ENCODE results near the gene PAPOLG.

PAPOLG gene

GRCh38 chr2:60728855-60729254 lies 27.2 kb upstream of the PAPOLG start:
- H3K27ac ChIP-seq = no peak overlapping the region
- no peak for TF ChIP-seq Cebpa-rat (IDR thresholded peaks at IDR 0.05)
- H3K9me3 ChIP-seq (replicated peaks in 1 of 11) = peaks cover 4 to 10% (median 7%) of the 10 kb centered on the region in 11 experiments; a peak in 18 of 22 replicates
- no peak overlapping the region for H3K4me3 ChIP-seq
- no peaks in the 10 kb centered on the region for H3K4me1 ChIP-seq
- 0 out of 22 replicates have a peak, but pooled peaks cover 0 to under 1% (median 0%) of the 10 kb centered on the region in 11 experiments for H3K27me3 ChIP-seq
- no peak overlapping the region for H3K4me2 ChIP-seq
- H3K36me3 ChIP-seq = no peaks in the 10 kb centered on the region
- H3K9ac ChIP-seq = no peak overlapping the region
- no peaks in the 10 kb centered on the region for H4K20me1 ChIP-seq

GRCh38 chr2:60735496-60736250 lies 20.4 kb upstream of the PAPOLG start:
- Histone ChIP-seq H3K27ac (no peak overlapping the region), H4K20me1 (no peaks in the 10 kb centered on the region), H3K36me3 (no peaks in the 10 kb centered on the region), H3K4me3 (no peak overlapping the region), H3K27me3 (peaks cover 21 to 36% (median 26%) of the 10 kb centered on the region in 11 experiments), H3K4me2 (no peak overlapping the region), H3K9me3 (replicated peaks in 1 of 11) (peaks cover 0 to 9% (median 5%) of the 10 kb centered on the region in 11 experiments; a peak in 11 of 22 replicates), H3K9ac (no peak overlapping the region), H3K4me1 (no peaks in the 10 kb centered on the region)
- no peak for TF ChIP-seq Cebpa-rat (IDR thresholded peaks at IDR 0.05)

- Histone ChIP-seq H3K4me1 (no peaks in the 10 kb centered on the region), H4K20me1 (no peaks in the 10 kb centered on the region), H3K27ac (no peak overlapping the region), H3K36me3 (no peaks in the 10 kb centered on the region), H3K4me2 (no peak overlapping the region), H3K9me3 (replicated peaks in 1 of 11) (peaks cover 0 to 9% (median 5%) of the 10 kb centered on the region in 11 experiments; a peak in 11 of 22 replicates), H3K9ac (no peak overlapping the region), H3K4me3 (no peak overlapping the region), H3K27me3 (peaks cover 21 to 36% (median 26%) of the 10 kb centered on the region in 11 experiments)
- no peak for TF ChIP-seq Cebpa-rat (IDR thresholded peaks at IDR 0.05)
These were observed 17.4 kb upstream of the PAPOLG start for GRCh38 chr2:60738679-60739078.

- Histone ChIP-seq H3K9ac (no peak overlapping the region), H3K27ac (no peak overlapping the region), H3K36me3 (no peaks in the 10 kb centered on the region), H3K4me3 (no peak overlapping the region), H3K4me1 (no peaks in the 10 kb centered on the region), H3K27me3 (peaks cover 21 to 33% (median 26%) of the 10 kb centered on the region in 11 experiments), H3K4me2 (no peak overlapping the region), H3K9me3 (replicated peaks in 1 of 11) (peaks cover 0 to 9% (median 5%) of the 10 kb centered on the region in 11 experiments; a peak in 11 of 22 replicates), H4K20me1 (no peaks in the 10 kb centered on the region)
- no peak for TF ChIP-seq Cebpa-rat (IDR thresholded peaks at IDR 0.05)
These were observed 16.9 kb upstream of the PAPOLG start for GRCh38 chr2:60739156-60739555.

GRCh38 chr2:60741576-60741975 lies 14.5 kb upstream of the PAPOLG start:
- H4K20me1 ChIP-seq = no peaks in the 10 kb centered on the region
- TF ChIP-seq Cebpa-rat (IDR thresholded peaks at IDR 0.05) = no peak
- H3K4me3 ChIP-seq = no peak overlapping the region
- H3K4me2 ChIP-seq = no peak overlapping the region
- peaks cover 9 to 18% (median 14%) of the 10 kb centered on the region in 10 experiments for H3K4me1 ChIP-seq
- no peaks in the 10 kb centered on the region for H3K36me3 ChIP-seq
- peaks cover 0 to 9% (median 4%) of the 10 kb centered on the region in 11 experiments; a peak in 16 of 22 replicates for H3K27me3 ChIP-seq
- H3K9me3 ChIP-seq (replicated peaks in 1 of 11) = no peaks in the 10 kb centered on the region
- no peak overlapping the region for H3K9ac ChIP-seq
- no peak overlapping the region for H3K27ac ChIP-seq

GRCh38 chr2:60742419-60742818 lies 13.6 kb upstream of the PAPOLG start:
- H3K4me1 ChIP-seq = peaks cover 9 to 22% (median 14%) of the 10 kb centered on the region in 10 experiments
- no peaks in the 10 kb centered on the region for H3K9me3 ChIP-seq (replicated peaks in 1 of 11)
- TF ChIP-seq Cebpa-rat (IDR thresholded peaks at IDR 0.05) = no peak
- no peaks in the 10 kb centered on the region for H3K36me3 ChIP-seq
- H3K4me2 ChIP-seq = no peak overlapping the region
- H3K4me3 ChIP-seq = no peak overlapping the region
- H3K27me3 ChIP-seq = 0 out of 22 replicates have a peak, but pooled peaks cover 0 to under 1% (median 0%) of the 10 kb centered on the region in 11 experiments
- no peak overlapping the region for H3K9ac ChIP-seq
- no peak overlapping the region for H3K27ac ChIP-seq
- H4K20me1 ChIP-seq = no peaks in the 10 kb centered on the region

- no peak for TF ChIP-seq Cebpa-rat (IDR thresholded peaks at IDR 0.05)
- H3K9ac ChIP-seq = no peak overlapping the region
- no peaks in the 10 kb centered on the region for H3K9me3 ChIP-seq (replicated peaks in 1 of 11)
- H3K4me3 ChIP-seq = no peak overlapping the region
- peak overlapping the region; percentile 55 to 83 (median 74) for H3K4me2 ChIP-seq
- no peaks in the 10 kb centered on the region for H3K36me3 ChIP-seq
- no peaks in the 10 kb centered on the region for H3K27me3 ChIP-seq
- no peaks in the 10 kb centered on the region for H4K20me1 ChIP-seq
- H3K4me1 ChIP-seq = peaks cover 9 to 22% (median 14%) of the 10 kb centered on the region in 10 experiments
- H3K27ac ChIP-seq = peak overlapping the region in 5 of 11 experiments; percentile 9 to 54 (median 33); a peak in 8 of 22 replicates
These were observed 10.7 kb upstream of the PAPOLG start for GRCh38 chr2:60745330-60745729.

GRCh38 chr2:60745761-60746160 lies 10.3 kb upstream of the PAPOLG start:
- no peak overlapping the region for H3K9ac ChIP-seq
- no peaks in the 10 kb centered on the region for H3K36me3 ChIP-seq
- H3K27ac ChIP-seq = peak overlapping the region in 5 of 11 experiments; percentile 9 to 54 (median 33); a peak in 9 of 22 replicates
- peak overlapping the region; percentile 55 to 83 (median 74) for H3K4me2 ChIP-seq
- no peak overlapping the region for H3K4me3 ChIP-seq
- no peak for TF ChIP-seq Cebpa-rat (IDR thresholded peaks at IDR 0.05)
- H3K4me1 ChIP-seq = peaks cover 9 to 22% (median 14%) of the 10 kb centered on the region in 10 experiments
- no peaks in the 10 kb centered on the region for H3K27me3 ChIP-seq
- H4K20me1 ChIP-seq = no peaks in the 10 kb centered on the region
- no peaks in the 10 kb centered on the region for H3K9me3 ChIP-seq (replicated peaks in 1 of 11)

- Histone ChIP-seq H3K4me3 (no peak overlapping the region), H3K27ac (peak overlapping the region in 4 of 11 experiments; percentile 9 to 54 (median 42); a peak in 5 of 22 replicates), H3K4me2 (peak overlapping the region in 10 of 11 experiments; percentile 55 to 83 (median 74); a peak in 17 of 22 replicates), H3K36me3 (no peaks in the 10 kb centered on the region), H3K27me3 (no peaks in the 10 kb centered on the region), H3K4me1 (peaks cover 9 to 22% (median 14%) of the 10 kb centered on the region in 10 experiments), H3K9ac (no peak overlapping the region), H4K20me1 (no peaks in the 10 kb centered on the region), H3K9me3 (replicated peaks in 1 of 11) (no peaks in the 10 kb centered on the region)
- TF ChIP-seq Cebpa-rat (IDR thresholded peaks at IDR 0.05) = no peak
These were observed 9.8 kb upstream of the PAPOLG start for GRCh38 chr2:60746318-60746717.

Measured in BLaER1 treated with 17β-estradiol and CSF1 and Interleukin-3, amounts not matched to agents 10 nM and 100 nM (cell line).